SU-DHL-6 (cell line): Measurements from ENCODE around the gene DCAKD.
A peak's percentile ranks its signal among the peaks of the same experiment; 100 is the strongest.
"Not testable (repeated sequence)": the region's sequence is repeated elsewhere in the genome, so short reads cannot be mapped to it uniquely, and the experiment has no call there.

Experiments
- H2AFZ ChIP-seq: fragments of 200-600 bp; sonication (generic); 2 replicates; pipeline ENCODE4 v1.6.1; 2014; ENCODE audit warnings: low read depth, mild to moderate bottlenecking, moderate library complexity, mixed read lengths, antibody characterized with exemption, low read length; ENCODE audit not compliant: severe bottlenecking
- H3F3A ChIP-seq: fragments of 200-600 bp; shearing (Covaris generic); 2 replicates; pipeline ENCODE4 v1.6.0; 2016; ENCODE audit warnings: antibody characterized with exemption, mild to moderate bottlenecking; ENCODE audit not compliant: insufficient read depth
- H3K27ac ChIP-seq: fragments of 200-600 bp; sonication (generic); 2 replicates; pipeline ENCODE4 v1.5.1; 2016; ENCODE audit warnings: low read depth, mild to moderate bottlenecking, low read length, moderate library complexity, mixed read lengths
- H3K27me3 ChIP-seq: fragments of 200-600 bp; sonication (generic), shearing (Covaris generic); 2 replicates; pipeline ENCODE4 v1.6.0; 2014; ENCODE audit warnings: mild to moderate bottlenecking, low read length
- H3K36me3 ChIP-seq: fragments of 200-600 bp; sonication (generic); 2 replicates; pipeline ENCODE4 v1.6.1; 2014; ENCODE audit warnings: mild to moderate bottlenecking, low read length, mixed read lengths
- H3K4me2 ChIP-seq: fragments of 300-600, 200-600 bp; shearing (Covaris generic), sonication (generic); 2 replicates; pipeline ENCODE4 v1.6.0; 2014; ENCODE audit warnings: low read length, low read depth, mild to moderate bottlenecking; ENCODE audit not compliant: poor library complexity, severe bottlenecking
- H3K4me3 ChIP-seq: fragments of 200-600 bp; sonication (generic); 2 replicates; pipeline ENCODE4 v1.5.1; 2014; ENCODE audit warnings: antibody characterized with exemption, low read length, mild to moderate bottlenecking, mixed read lengths; ENCODE audit not compliant: insufficient read depth, poor library complexity, severe bottlenecking
- H3K79me2 ChIP-seq: fragments of 200-600 bp; sonication (generic); 2 replicates; pipeline ENCODE4 v1.6.1; 2014; ENCODE audit warnings: mild to moderate bottlenecking, low read length, moderate library complexity; ENCODE audit not compliant: insufficient read depth
- H3K9ac ChIP-seq: fragments of 200-600 bp; sonication (generic); 2 replicates; pipeline ENCODE4 v1.7.0; 2014; ENCODE audit warnings: mild to moderate bottlenecking, low read length
- H3K9me2 ChIP-seq: fragments of 200-600 bp; sonication (generic); replicated peaks from 2 replicates; pipeline ENCODE4 v1.6.1; 2014; ENCODE audit warnings: low read length; ENCODE audit not compliant: insufficient read depth
- H3K9me3 ChIP-seq: fragments of 200-600 bp; sonication (generic); 2 replicates; pipeline ENCODE4 v1.6.1; 2014; ENCODE audit warnings: low read length, mixed read lengths; ENCODE audit not compliant: insufficient read depth
- H4K20me1 ChIP-seq: fragments of 200-600 bp; sonication (generic); 2 replicates; pipeline ENCODE4 v1.6.1; 2014; ENCODE audit warnings: low read depth, mild to moderate bottlenecking, antibody characterized with exemption, low read length, moderate library complexity, mixed read lengths
- CTCF ChIP-seq: fragments of 200-600 bp; sonication (generic); IDR thresholded peaks from one replicate; pipeline ENCODE4 v1.5.1; 2017; ENCODE audit warnings: antibody characterized with exemption, mild to moderate bottlenecking, low read length, moderate library complexity; ENCODE audit not compliant: insufficient read depth, poor library complexity, severe bottlenecking
- EZH2phosphoT487 ChIP-seq: fragments of 200-600 bp; sonication (generic), shearing (Covaris generic); conservative IDR thresholded peaks from 2 replicates; pipeline ENCODE4 v1.6.1; 2018; ENCODE audit warnings: mild to moderate bottlenecking, antibody characterized with exemption, low read length, moderate library complexity, mixed read lengths

DCAKD gene

GRCh38 chr17:45052052-45052772, 780 bp upstream of the DCAKD start:
- peaks cover 22% of the 10 kb centered on the region for H3F3A ChIP-seq
- H3K4me3 ChIP-seq: peak overlapping the region; percentile 82
- H3K9me2 ChIP-seq: no peaks in the 10 kb centered on the region
- peak overlapping the region; percentile 91 for H3K27ac ChIP-seq
- H3K4me2 ChIP-seq: peak overlapping the region; percentile 98
- no peaks in the 10 kb centered on the region for H4K20me1 ChIP-seq
- peak overlapping the region; percentile 89 for H3K9ac ChIP-seq
- H3K9me3 ChIP-seq: no peaks in the 10 kb centered on the region
- H3K79me2 ChIP-seq: peaks cover 35% of the 10 kb centered on the region
- no peak overlapping the region for H2AFZ ChIP-seq
- no peak for TF ChIP-seq CTCF
- TF ChIP-seq EZH2phosphoT487: no peak
- H3K36me3 ChIP-seq: no peaks in the 10 kb centered on the region
- H3K27me3 ChIP-seq: no peaks in the 10 kb centered on the region

GRCh38 chr17:45051720-45052051, 254 bp upstream of the DCAKD start:
- H3K79me2 ChIP-seq: peaks cover 40% of the 10 kb centered on the region
- not testable (repeated sequence) for H3K9me2 ChIP-seq, H3K9me3 ChIP-seq, H2AFZ ChIP-seq, H3K4me2 ChIP-seq, H3K36me3 ChIP-seq, H3K27me3 ChIP-seq, H4K20me1 ChIP-seq
- peak overlapping the region; percentile 91 for H3K27ac ChIP-seq
- peak overlapping the region; percentile 82 for H3K4me3 ChIP-seq
- peaks cover 22% of the 10 kb centered on the region for H3F3A ChIP-seq
- peak overlapping the region; percentile 89 for H3K9ac ChIP-seq

GRCh38 chr17:45050481-45051059, 862 bp downstream of the DCAKD start:
- H3K79me2 ChIP-seq: peaks cover 42% of the 10 kb centered on the region
- H2AFZ ChIP-seq: peak overlapping the region; percentile 32
- no peaks in the 10 kb centered on the region for H4K20me1 ChIP-seq
- H3K4me2 ChIP-seq: peak overlapping the region; percentile 83
- no peaks in the 10 kb centered on the region for H3K36me3 ChIP-seq
- H3F3A ChIP-seq: peaks cover 22% of the 10 kb centered on the region
- peak overlapping the region; percentile 89 for H3K27ac ChIP-seq
- H3K27me3 ChIP-seq: no peaks in the 10 kb centered on the region
- H3K9ac ChIP-seq: peak overlapping the region; percentile 97
- no peaks in the 10 kb centered on the region for H3K9me2 ChIP-seq
- no peaks in the 10 kb centered on the region for H3K9me3 ChIP-seq
- TF ChIP-seq CTCF (no peak), EZH2phosphoT487 (no peak)
- peak overlapping the region; percentile 84 for H3K4me3 ChIP-seq

GRCh38 chr17:45048795-45049563, 2.5 kb downstream of the DCAKD start:
- Histone ChIP-seq H3F3A (peaks cover 14% of the 10 kb centered on the region), H3K4me2 (peak overlapping the region; percentile 19), H3K79me2 (peaks cover 44% of the 10 kb centered on the region), H3K4me3 (no peak overlapping the region), H2AFZ (no peak overlapping the region), H3K27me3 (no peaks in the 10 kb centered on the region), H4K20me1 (no peaks in the 10 kb centered on the region), H3K36me3 (no peaks in the 10 kb centered on the region), H3K27ac (no peak overlapping the region), H3K9me2 (no peaks in the 10 kb centered on the region), H3K9me3 (no peaks in the 10 kb centered on the region), H3K9ac (no peak overlapping the region)
- TF ChIP-seq CTCF (no peak), EZH2phosphoT487 (no peak)
